Upper lobe of right lung (tissue), 1 donor: ENCODE results near the gene GRIK2. TPM values are rescaled to one million over a fixed set of nuclear protein-coding genes. Genes with fewer than 3 reads are reported as not detected.

Experiments used
- ATAC-seq: fragments of 200-7000 bp; cut with Tn5 transposase; one replicate; pipeline ENCODE4 v1.9.1; 2020; ENCODE audit warnings: mild to moderate bottlenecking, moderate library complexity
- DNase-seq: peaks from one replicate; pipeline ENCODE4 v3.0.0-alpha.2; 2020
- H3K27ac ChIP-seq: fragments of 200-600 bp; one replicate; pipeline ENCODE4 v1.8.0; 2022
- H3K27me3 ChIP-seq: fragments of 200-600 bp; one replicate; pipeline ENCODE4 v1.8.0; 2022; ENCODE audit warnings: mild to moderate bottlenecking
- H3K36me3 ChIP-seq: fragments of 200-600 bp; one replicate; pipeline ENCODE4 v1.8.0; 2022
- H3K4me1 ChIP-seq: fragments of 200-600 bp; one replicate; pipeline ENCODE4 v1.8.0; 2022
- H3K4me3 ChIP-seq: fragments of 200-600 bp; one replicate; pipeline ENCODE4 v1.8.0; 2022; ENCODE audit warnings: mild to moderate bottlenecking
- H3K9me3 ChIP-seq: fragments of 200-600 bp; one replicate; pipeline ENCODE4 v1.8.0; 2022
- intact Hi-C: fragments of 100-400 bp; cut with DNase I; formaldehyde crosslinking; loops from one replicate; pipeline ENCODE4 v1.11.0; 2022
- total RNA-seq: library from RNA; stranded (reverse); fragmentation: NEBNext Ultra II Directional; extraction: Animal tissue kit (Norgen Biotek cat#: 25700); gene quantifications from one replicate; pipeline ENCODE4 v1.2.1, GENCODE V29; 2021
- TF ChIP-seq, protein P1 (sequence below): fragments of 200-600 bp; IDR thresholded peaks from one replicate; pipeline ENCODE4 v1.8.0; 2022; ENCODE audit warnings: antibody characterized with exemption
- donor health status: DM: no; HTN: yes; CAD: no; lungs with severe emphysema.

GRIK2 gene
- total RNA-seq, 1 donor from 2014 or later: 0.38 TPM

DNA sequence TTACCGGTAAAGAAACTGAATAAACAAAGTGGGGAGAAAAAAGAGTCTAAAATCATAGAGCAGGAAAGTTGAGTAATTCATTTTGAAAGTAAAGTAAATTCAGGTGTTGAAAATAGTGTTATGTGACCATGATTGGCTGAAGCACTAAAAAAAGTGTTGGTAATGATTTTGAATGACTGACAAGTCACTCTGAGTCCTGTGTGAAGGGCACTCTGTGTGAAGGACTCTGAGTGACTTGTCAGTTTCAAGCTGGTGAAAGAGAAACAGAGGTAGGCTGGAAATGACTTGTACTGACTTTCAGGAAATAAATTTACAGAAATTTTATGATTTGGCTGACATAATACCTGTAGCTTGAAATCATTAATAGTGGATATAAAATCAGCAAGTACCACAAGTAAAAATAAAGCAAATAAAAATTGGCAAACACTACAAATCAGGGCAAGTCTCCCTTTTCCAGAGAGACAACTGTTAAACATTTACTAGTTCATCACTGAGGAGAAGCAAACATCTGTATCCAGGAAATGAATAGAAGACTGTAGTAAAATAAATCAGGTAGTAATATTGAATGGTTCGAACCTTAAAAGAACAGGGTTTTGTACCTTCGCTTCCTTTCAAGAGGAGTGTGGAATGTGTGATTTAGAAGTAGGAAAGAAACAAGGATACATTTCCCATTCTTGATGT, 630.6 kb downstream of the GRIK2 start:
- ATAC-seq: peak; percentile 76
- H3K4me1 ChIP-seq: no peaks in the 10 kb centered on the region
- no peaks in the 10 kb centered on the region for H3K36me3 ChIP-seq
- TF ChIP-seq, protein P1, sequence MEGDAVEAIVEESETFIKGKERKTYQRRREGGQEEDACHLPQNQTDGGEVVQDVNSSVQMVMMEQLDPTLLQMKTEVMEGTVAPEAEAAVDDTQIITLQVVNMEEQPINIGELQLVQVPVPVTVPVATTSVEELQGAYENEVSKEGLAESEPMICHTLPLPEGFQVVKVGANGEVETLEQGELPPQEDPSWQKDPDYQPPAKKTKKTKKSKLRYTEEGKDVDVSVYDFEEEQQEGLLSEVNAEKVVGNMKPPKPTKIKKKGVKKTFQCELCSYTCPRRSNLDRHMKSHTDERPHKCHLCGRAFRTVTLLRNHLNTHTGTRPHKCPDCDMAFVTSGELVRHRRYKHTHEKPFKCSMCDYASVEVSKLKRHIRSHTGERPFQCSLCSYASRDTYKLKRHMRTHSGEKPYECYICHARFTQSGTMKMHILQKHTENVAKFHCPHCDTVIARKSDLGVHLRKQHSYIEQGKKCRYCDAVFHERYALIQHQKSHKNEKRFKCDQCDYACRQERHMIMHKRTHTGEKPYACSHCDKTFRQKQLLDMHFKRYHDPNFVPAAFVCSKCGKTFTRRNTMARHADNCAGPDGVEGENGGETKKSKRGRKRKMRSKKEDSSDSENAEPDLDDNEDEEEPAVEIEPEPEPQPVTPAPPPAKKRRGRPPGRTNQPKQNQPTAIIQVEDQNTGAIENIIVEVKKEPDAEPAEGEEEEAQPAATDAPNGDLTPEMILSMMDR: no peak
- no peaks in the 10 kb centered on the region for H3K27me3 ChIP-seq
- H3K4me3 ChIP-seq: no peak overlapping the region
- DNase-seq: no peak
- intact Hi-C loops: no loop called here
- no peak overlapping the region for H3K27ac ChIP-seq
- H3K9me3 ChIP-seq: no peaks in the 10 kb centered on the region

DNA sequence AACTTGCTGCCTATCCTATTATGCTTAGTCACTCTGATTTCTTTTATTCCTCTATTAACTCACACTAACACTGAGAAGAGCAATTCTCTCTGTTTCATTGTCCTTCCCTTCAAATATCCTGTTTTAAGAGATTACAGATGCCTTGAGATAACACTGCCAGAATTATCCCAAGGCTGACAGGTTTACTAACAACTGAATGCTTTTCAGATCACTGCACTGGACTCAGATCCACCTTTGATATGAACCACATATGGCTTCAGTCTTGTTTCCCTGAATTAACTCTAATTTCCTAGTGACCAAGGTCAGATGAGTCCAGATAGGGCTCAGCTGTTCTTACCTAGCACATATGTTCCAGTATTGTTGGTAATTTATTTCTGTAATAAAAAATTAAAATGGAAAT, 633.1 kb downstream of the GRIK2 start:
- no peaks in the 10 kb centered on the region for H3K27me3 ChIP-seq
- no peak overlapping the region for H3K27ac ChIP-seq
- intact Hi-C loops: no loop called here
- ATAC-seq (no peak), DNase-seq (no peak)
- H3K4me1 ChIP-seq: no peaks in the 10 kb centered on the region
- no peaks in the 10 kb centered on the region for H3K36me3 ChIP-seq
- TF ChIP-seq, protein P1: no peak
- H3K4me3 ChIP-seq: no peak overlapping the region
- no peaks in the 10 kb centered on the region for H3K9me3 ChIP-seq

DNA sequence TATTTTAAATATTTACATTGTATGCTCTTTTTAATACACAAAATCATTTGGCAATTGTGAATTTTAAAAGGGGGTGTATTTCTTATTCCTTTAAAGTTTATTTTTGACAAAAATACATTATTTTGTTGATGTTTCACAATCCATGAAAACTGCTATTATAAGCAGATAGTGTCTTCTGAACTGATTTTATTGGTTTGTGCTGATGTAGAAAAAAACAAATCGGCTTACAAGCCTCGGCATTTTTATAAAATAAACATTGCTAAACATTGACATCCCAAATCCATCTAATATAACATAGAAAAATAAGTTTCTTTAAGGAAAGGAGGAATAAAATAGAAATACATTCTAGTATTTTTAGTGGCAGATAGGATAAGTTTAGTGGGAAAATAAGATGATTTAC, 634.7 kb downstream of the GRIK2 start:
- intact Hi-C loops: no loop called here
- Histone ChIP-seq H3K27me3 (no peaks in the 10 kb centered on the region), H3K27ac (no peak overlapping the region), H3K4me3 (no peak overlapping the region), H3K36me3 (no peaks in the 10 kb centered on the region), H3K9me3 (no peaks in the 10 kb centered on the region), H3K4me1 (no peaks in the 10 kb centered on the region)
- ATAC-seq: no peak
- TF ChIP-seq, protein P1: no peak
- DNase-seq: no peak

DNA sequence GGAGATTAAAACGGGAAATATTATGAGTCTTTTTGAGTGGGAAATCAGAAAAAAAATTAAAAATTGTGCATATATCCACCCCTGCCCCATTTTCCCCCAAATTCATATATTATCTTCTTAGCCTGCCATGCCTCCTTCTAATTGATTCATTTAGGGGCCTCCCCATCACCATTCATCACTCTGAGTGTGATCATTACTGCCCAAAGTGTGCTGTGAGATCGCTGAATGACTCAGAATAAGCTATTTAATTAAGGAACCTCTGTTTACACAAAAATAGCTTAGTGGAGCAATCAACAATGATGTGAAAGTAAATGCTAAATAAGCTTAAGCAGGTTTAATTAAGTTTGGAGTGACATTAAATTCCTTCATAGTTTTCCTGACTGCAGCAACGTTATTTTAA, 645.5 kb downstream of the GRIK2 start:
- intact Hi-C loops: no loop called here
- no peaks in the 10 kb centered on the region for H3K9me3 ChIP-seq
- ATAC-seq (no peak), DNase-seq (no peak)
- H3K4me1 ChIP-seq: no peaks in the 10 kb centered on the region
- H3K36me3 ChIP-seq: no peaks in the 10 kb centered on the region
- no peak overlapping the region for H3K4me3 ChIP-seq
- H3K27me3 ChIP-seq: no peaks in the 10 kb centered on the region
- no peak overlapping the region for H3K27ac ChIP-seq
- TF ChIP-seq, protein P1: no peak

DNA sequence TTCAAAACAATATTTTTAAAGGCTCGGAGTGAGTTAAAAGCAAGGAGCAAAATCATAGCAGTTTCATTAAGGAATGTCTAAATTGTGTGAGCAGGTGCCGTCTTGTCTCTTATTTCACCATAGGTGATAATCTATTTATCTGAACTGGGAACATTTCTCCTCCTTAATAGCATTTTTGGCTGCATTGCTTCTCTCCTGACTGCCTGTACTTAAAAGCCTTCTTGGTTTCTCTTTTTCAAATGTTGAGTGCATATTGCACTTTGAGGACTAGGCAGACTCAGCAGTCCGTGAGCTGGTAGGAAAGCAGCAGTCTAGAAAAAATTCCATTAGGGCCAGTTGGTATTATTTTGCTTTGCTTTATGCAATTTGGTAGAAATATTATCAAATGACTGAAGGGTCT, 645.9 kb downstream of the GRIK2 start:
- Histone ChIP-seq H3K36me3 (no peaks in the 10 kb centered on the region), H3K27me3 (no peaks in the 10 kb centered on the region), H3K9me3 (no peaks in the 10 kb centered on the region), H3K27ac (no peak overlapping the region), H3K4me3 (no peak overlapping the region), H3K4me1 (no peaks in the 10 kb centered on the region)
- TF ChIP-seq, protein P1: no peak
- ATAC-seq: no peak
- intact Hi-C loops: no loop called here
- DNase-seq: no peak

DNA sequence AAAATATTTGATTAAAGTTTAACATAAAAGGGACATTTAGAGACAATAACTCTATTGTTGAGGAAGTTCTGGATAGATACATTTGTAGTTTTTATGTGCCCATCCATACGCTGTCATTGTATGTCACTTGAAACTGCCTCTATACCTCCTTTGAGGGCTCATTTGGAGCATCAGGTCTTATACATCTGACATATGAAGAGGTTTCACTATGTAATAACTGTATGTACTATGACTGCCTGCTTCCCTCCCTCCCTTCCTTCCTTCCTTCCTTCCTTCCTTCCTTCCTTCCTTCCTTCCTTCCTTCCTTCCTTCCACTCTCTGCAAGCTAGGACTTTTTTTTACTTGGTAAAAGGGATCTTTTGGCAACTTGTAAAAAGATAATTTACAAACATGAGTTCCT, 657.5 kb downstream of the GRIK2 start:
- no peak overlapping the region for H3K27ac ChIP-seq
- ATAC-seq: no peak
- intact Hi-C loops: no loop called here
- no peak overlapping the region for H3K4me3 ChIP-seq
- H3K36me3 ChIP-seq: no peaks in the 10 kb centered on the region
- H3K27me3 ChIP-seq: no peaks in the 10 kb centered on the region
- H3K9me3 ChIP-seq: no peaks in the 10 kb centered on the region
- TF ChIP-seq, protein P1: no peak
- DNase-seq: no peak
- no peaks in the 10 kb centered on the region for H3K4me1 ChIP-seq
